ENCODE data around the gene EEF1AKMT1.

DNA sequence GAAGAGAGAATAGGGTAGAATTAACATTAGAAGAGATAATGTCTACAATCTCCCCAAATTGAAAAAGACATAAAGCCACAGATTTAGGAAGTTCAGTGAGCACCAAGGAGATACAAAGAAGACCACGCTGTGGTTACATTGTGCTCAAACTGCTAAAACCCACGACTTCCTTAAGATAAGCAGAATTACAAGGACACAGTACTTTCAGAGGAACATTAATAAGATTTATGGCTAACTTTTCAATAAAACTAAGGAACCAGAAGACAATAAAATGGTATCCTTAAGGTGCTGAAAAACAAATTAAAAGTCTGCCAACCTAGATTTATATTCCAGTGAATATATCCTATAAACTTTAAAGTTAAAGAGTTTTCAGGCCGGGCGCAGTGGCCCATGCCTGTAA lies 77.7 kb downstream of the EEF1AKMT1 start:
- TF ChIP-seq RARB (CRISPR knock-in tag; IDR thresholded peaks at IDR 0.05) = no peak
- no peak for TF ChIP-seq ARNTL (CRISPR knock-in tag; IDR thresholded peaks at IDR 0.05; ENCODE audit: borderline replicate concordance, low read depth)
- TF ChIP-seq OSR1 (CRISPR knock-in tag; IDR thresholded peaks at IDR 0.05) = no peak
- TF ChIP-seq, protein P1, sequence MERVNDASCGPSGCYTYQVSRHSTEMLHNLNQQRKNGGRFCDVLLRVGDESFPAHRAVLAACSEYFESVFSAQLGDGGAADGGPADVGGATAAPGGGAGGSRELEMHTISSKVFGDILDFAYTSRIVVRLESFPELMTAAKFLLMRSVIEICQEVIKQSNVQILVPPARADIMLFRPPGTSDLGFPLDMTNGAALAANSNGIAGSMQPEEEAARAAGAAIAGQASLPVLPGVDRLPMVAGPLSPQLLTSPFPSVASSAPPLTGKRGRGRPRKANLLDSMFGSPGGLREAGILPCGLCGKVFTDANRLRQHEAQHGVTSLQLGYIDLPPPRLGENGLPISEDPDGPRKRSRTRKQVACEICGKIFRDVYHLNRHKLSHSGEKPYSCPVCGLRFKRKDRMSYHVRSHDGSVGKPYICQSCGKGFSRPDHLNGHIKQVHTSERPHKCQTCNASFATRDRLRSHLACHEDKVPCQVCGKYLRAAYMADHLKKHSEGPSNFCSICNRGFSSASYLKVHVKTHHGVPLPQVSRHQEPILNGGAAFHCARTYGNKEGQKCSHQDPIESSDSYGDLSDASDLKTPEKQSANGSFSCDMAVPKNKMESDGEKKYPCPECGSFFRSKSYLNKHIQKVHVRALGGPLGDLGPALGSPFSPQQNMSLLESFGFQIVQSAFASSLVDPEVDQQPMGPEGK (CRISPR knock-in tag; IDR thresholded peaks at IDR 0.05; ENCODE audit: borderline replicate concordance) = no peak

All from SK-N-SH treated with all-trans-retinoic acid at 6 μM for 48 hours (cell line).